Measurements from ENCODE around the gene CBLB. TPM values are rescaled to one million over a fixed set of nuclear protein-coding genes. Genes with fewer than 3 reads are reported as not detected.

CBLB gene
- total and polyA plus RNA-seq, 9 of the 15 experiments (the other 6 are each of a cell fraction or from before 2014, with no cell fraction given), result 1.8 to 8.1 (median 5.3) TPM

DNA sequence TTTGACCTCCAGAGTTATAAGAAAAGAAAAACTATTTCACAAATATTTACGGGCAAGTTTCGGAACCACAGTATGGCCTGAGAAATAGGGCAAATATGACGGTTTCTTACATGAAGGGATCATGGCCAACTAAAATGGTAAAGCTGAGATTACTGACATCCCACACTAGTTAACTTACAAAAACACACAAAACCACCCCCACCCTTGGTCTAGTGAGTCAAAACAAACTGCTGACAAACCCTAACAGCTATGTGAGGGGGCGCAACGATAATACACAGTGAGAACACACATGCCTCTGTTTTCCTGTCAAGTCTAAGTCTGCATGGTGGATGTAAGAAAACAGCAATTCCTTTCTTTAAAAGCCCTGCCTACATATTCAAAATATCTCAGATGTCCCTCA lies 32.3 kb downstream of the CBLB start:
- Histone ChIP-seq H3K9me1 (ENCODE audit: control insufficient read depth, insufficient read depth, low read length) (no peaks in the 10 kb centered on the region), H3K4me3 (no peak overlapping the region), H2AFZ (ENCODE audit: low read depth, low read length) (no peak overlapping the region), H3K79me2 (ENCODE audit: control insufficient read depth, insufficient read depth, low read length) (no peaks in the 10 kb centered on the region), H3K36me3 (ENCODE audit: control insufficient read depth, insufficient read depth, low read length) (no peaks in the 10 kb centered on the region), H3K27ac (ENCODE audit: extremely low read depth, low read depth, low read length) (no peak overlapping the region), H3K4me2 (ENCODE audit: insufficient read depth, low read length) (no peak overlapping the region), H3K9me3 (replicated peaks; ENCODE audit: control insufficient read depth, insufficient read depth, low read depth, low read length) (no peaks in the 10 kb centered on the region), H3K4me1 (replicated peaks in 1 of 2; ENCODE audit: control insufficient read depth in 2 of 2, insufficient read depth in 2 of 2, low read length in 2 of 2) (no peaks in the 10 kb centered on the region; a peak in 2 of 5 replicates), H3K27me3 (ENCODE audit: control insufficient read depth in 2 of 2, insufficient read depth in 2 of 2, low read length in 2 of 2) (no peaks in the 10 kb centered on the region), H4K20me1 (replicated peaks; ENCODE audit: control insufficient read depth, insufficient read depth, low read length) (no peaks in the 10 kb centered on the region), H3K9ac (ENCODE audit: insufficient read depth in 1 of 2, low read depth in 2 of 2, low read length in 2 of 2) (no peak overlapping the region)
- TF ChIP-seq EGR1 (conservative IDR thresholded peaks at IDR 0.05) (peak; percentile 45; the same call in 1 of the 2 replicates), YY1 (IDR thresholded peaks at IDR 0.05; ENCODE audit: borderline replicate concordance in 1 of 3, control insufficient read depth in 1 of 3, extremely low read depth in 1 of 3, insufficient read depth in 3 of 3, insufficient read length in 1 of 3, insufficient replicate concordance in 2 of 3, low read depth in 1 of 3, low read length in 2 of 3) (no peak)
- TF ChIP-seq, protein P1, sequence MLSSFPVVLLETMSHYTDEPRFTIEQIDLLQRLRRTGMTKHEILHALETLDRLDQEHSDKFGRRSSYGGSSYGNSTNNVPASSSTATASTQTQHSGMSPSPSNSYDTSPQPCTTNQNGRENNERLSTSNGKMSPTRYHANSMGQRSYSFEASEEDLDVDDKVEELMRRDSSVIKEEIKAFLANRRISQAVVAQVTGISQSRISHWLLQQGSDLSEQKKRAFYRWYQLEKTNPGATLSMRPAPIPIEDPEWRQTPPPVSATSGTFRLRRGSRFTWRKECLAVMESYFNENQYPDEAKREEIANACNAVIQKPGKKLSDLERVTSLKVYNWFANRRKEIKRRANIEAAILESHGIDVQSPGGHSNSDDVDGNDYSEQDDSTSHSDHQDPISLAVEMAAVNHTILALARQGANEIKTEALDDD (IDR thresholded peaks at IDR 0.05), result peak; percentile 64; the same call in 1 of the 2 replicates
- in situ Hi-C loops (cut with MboI) (no loop called here), intact Hi-C loops (cut with micrococcal nuclease) (no loop called here)
- ATAC-seq (no peak), FAIRE-seq (no peak), DNase-seq (ENCODE audit: extremely low read depth in 1 of 4, low spot score in 3 of 4) (peak in 1 of 4 experiments; percentile 4)
- CTCF ChIA-PET (ENCODE audit: low intra/inter-chr PET ratio), result no interaction called here
- BruUV-seq (replicated peaks), result no TSS peak
- 68% methylated on average over 5 of the region's 5 CpGs for WGBS (ENCODE audit: insufficient coverage, low coverage, missing lambda C conversion rate)
- POLR2A ChIA-PET, result no interaction called here

DNA sequence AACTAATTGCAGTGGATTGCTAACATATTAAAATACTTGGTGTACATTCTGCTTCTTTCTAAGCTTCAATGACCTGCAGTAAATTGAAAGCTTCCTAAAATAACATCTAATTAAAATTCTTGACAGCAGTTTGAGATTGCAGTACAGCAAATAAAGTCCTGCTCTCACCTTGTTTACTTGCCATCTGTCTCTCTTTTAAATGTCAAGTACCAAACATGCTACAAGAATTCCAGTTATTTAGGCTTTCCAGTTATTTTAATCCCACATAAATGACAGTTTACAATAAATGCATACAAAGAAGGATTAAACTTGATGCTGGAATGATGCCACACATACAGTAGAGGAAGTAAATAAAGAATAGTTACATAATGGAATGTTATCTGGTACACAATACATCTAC lies 33.2 kb downstream of the CBLB start:
- no peak overlapping the region for H3K4me3 ChIP-seq
- no peak overlapping the region for H2AFZ ChIP-seq (ENCODE audit: low read depth, low read length)
- TF ChIP-seq HNRNPLL (IDR thresholded peaks at IDR 0.05; ENCODE audit: low read depth, low read length, poor library complexity, severe bottlenecking) (no peak), STAT5A (IDR thresholded peaks at IDR 0.05; ENCODE audit: borderline replicate concordance, low read length) (no peak), ZNF586 (CRISPR knock-in tag; conservative IDR thresholded peaks at IDR 0.05) (no peak), TRIM28 (IDR thresholded peaks at IDR 0.05) (no peak), ZNF143 (CRISPR knock-in tag; IDR thresholded peaks at IDR 0.05) (no peak), SMAD3 (CRISPR knock-in tag; conservative IDR thresholded peaks at IDR 0.05) (no peak)
- TF ChIP-seq, protein P2, sequence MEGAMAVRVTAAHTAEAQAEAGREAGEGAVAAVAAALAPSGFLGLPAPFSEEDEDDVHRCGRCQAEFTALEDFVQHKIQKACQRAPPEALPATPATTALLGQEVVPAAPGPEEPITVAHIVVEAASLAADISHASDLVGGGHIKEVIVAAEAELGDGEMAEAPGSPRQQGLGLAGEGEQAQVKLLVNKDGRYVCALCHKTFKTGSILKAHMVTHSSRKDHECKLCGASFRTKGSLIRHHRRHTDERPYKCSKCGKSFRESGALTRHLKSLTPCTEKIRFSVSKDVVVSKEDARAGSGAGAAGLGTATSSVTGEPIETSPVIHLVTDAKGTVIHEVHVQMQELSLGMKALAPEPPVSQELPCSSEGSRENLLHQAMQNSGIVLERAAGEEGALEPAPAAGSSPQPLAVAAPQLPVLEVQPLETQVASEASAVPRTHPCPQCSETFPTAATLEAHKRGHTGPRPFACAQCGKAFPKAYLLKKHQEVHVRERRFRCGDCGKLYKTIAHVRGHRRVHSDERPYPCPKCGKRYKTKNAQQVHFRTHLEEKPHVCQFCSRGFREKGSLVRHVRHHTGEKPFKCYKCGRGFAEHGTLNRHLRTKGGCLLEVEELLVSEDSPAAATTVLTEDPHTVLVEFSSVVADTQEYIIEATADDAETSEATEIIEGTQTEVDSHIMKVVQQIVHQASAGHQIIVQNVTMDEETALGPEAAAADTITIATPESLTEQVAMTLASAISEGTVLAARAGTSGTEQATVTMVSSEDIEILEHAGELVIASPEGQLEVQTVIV (CRISPR knock-in tag; IDR thresholded peaks at IDR 0.05; ENCODE audit: borderline replicate concordance), result no peak
- no peaks in the 10 kb centered on the region for H3K9me3 ChIP-seq (replicated peaks; ENCODE audit: control insufficient read depth, insufficient read depth, low read depth, low read length)
- no peaks in the 10 kb centered on the region; a peak in 2 of 5 replicates for H3K4me1 ChIP-seq (replicated peaks in 1 of 2; ENCODE audit: control insufficient read depth in 2 of 2, insufficient read depth in 2 of 2, low read length in 2 of 2)
- H3K4me2 ChIP-seq (ENCODE audit: insufficient read depth, low read length), result no peak overlapping the region
- no peaks in the 10 kb centered on the region for H4K20me1 ChIP-seq (replicated peaks; ENCODE audit: control insufficient read depth, insufficient read depth, low read length)
- H3K27ac ChIP-seq (ENCODE audit: extremely low read depth, low read depth, low read length), result no peak overlapping the region
- ATAC-seq, result no peak
- no peaks in the 10 kb centered on the region for H3K79me2 ChIP-seq (ENCODE audit: control insufficient read depth, insufficient read depth, low read length)
- in situ Hi-C loops (cut with MboI) (no loop called here), intact Hi-C loops (cut with micrococcal nuclease) (no loop called here)
- H3K27me3 ChIP-seq (ENCODE audit: control insufficient read depth in 2 of 2, insufficient read depth in 2 of 2, low read length in 2 of 2), result no peaks in the 10 kb centered on the region
- FAIRE-seq, result no peak
- no peak overlapping the region for H3K9ac ChIP-seq (ENCODE audit: insufficient read depth in 1 of 2, low read depth in 2 of 2, low read length in 2 of 2)
- no peak for DNase-seq (ENCODE audit: extremely low read depth in 1 of 4, low spot score in 3 of 4)
- no TSS peak for BruUV-seq (replicated peaks)
- H3K36me3 ChIP-seq (ENCODE audit: control insufficient read depth, insufficient read depth, low read length), result no peaks in the 10 kb centered on the region
- POLR2A ChIA-PET, result no interaction called here
- CTCF ChIA-PET (ENCODE audit: low intra/inter-chr PET ratio), result no interaction called here
- H3K9me1 ChIP-seq (ENCODE audit: control insufficient read depth, insufficient read depth, low read length), result no peaks in the 10 kb centered on the region

Measured in K562 (cell line).